Measurements from ENCODE around the gene AFF2. TPM values are rescaled to one million over a fixed set of nuclear protein-coding genes. Genes with fewer than 3 reads are reported as not detected.

Gene AFF2
- total RNA-seq, 1 experiment from 2014 or later: 0.19 TPM

- BruUV-seq (replicated peaks): no TSS peak
- H3K9me3 Mint-ChIP-seq (ENCODE audit: unreplicated experiment): peaks cover 12% of the 10 kb centered on the region
- no peak overlapping the region for H3K27ac Mint-ChIP-seq (ENCODE audit: low read depth, unreplicated experiment)
Measured at GRCh38 chrX:148913971-148914370, 413.6 kb downstream of the AFF2 start.

GRCh38 chrX:148914783-148915182 lies 414.4 kb downstream of the AFF2 start:
- no peaks in the 10 kb centered on the region for H3K27me3 Mint-ChIP-seq (ENCODE audit: insufficient read depth, unreplicated experiment)
- intact Hi-C loops (cut with micrococcal nuclease): no loop called here
- no peak for DNase-seq (ENCODE audit: unreplicated experiment)
- H3K4me3 Mint-ChIP-seq (ENCODE audit: unreplicated experiment): no peak overlapping the region
- no peak for TF ChIP-seq CTCF (IDR thresholded peaks at IDR 0.05; ENCODE audit: unreplicated experiment)
- no peaks in the 10 kb centered on the region for H3K4me1 Mint-ChIP-seq (ENCODE audit: insufficient read depth, unreplicated experiment)
- POLR2A ChIA-PET: no interaction called here
- BruUV-seq (replicated peaks): no TSS peak
- no peak overlapping the region for H3K27ac Mint-ChIP-seq (ENCODE audit: low read depth, unreplicated experiment)
- CTCF ChIA-PET: no interaction called here
- peaks cover 12% of the 10 kb centered on the region for H3K9me3 Mint-ChIP-seq (ENCODE audit: unreplicated experiment)
- no peaks in the 10 kb centered on the region for H3K36me3 Mint-ChIP-seq (ENCODE audit: insufficient read depth, unreplicated experiment)

More at GRCh38 chrX:148913971-148914370, 413.6 kb downstream of the AFF2 start:
- Mint-ChIP-seq H3K4me1 (ENCODE audit: insufficient read depth, unreplicated experiment) (no peaks in the 10 kb centered on the region), H3K36me3 (ENCODE audit: insufficient read depth, unreplicated experiment) (no peaks in the 10 kb centered on the region), H3K27me3 (ENCODE audit: insufficient read depth, unreplicated experiment) (no peaks in the 10 kb centered on the region), H3K4me3 (ENCODE audit: unreplicated experiment) (no peak overlapping the region)
- TF ChIP-seq CTCF (IDR thresholded peaks at IDR 0.05; ENCODE audit: unreplicated experiment): no peak
- ChIA-PET CTCF (interaction anchor here (0.5 kb wide), 1 partner anchor 615 kb away, joined by 3 read pairs; no protein-coding TSS in a partner anchor), POLR2A (no interaction called here)
- no peak for DNase-seq (ENCODE audit: unreplicated experiment)
- intact Hi-C loops (cut with micrococcal nuclease): no loop called here

GRCh38 chrX:148915474-148915873 lies 415.1 kb downstream of the AFF2 start:
- Mint-ChIP-seq H3K4me3 (ENCODE audit: unreplicated experiment) (no peak overlapping the region), H3K36me3 (ENCODE audit: insufficient read depth, unreplicated experiment) (no peaks in the 10 kb centered on the region), H3K9me3 (ENCODE audit: unreplicated experiment) (peaks cover 12% of the 10 kb centered on the region), H3K27ac (ENCODE audit: low read depth, unreplicated experiment) (no peak overlapping the region), H3K27me3 (ENCODE audit: insufficient read depth, unreplicated experiment) (no peaks in the 10 kb centered on the region), H3K4me1 (ENCODE audit: insufficient read depth, unreplicated experiment) (no peaks in the 10 kb centered on the region)
- POLR2A ChIA-PET: no interaction called here
- intact Hi-C loops (cut with micrococcal nuclease): no loop called here
- TF ChIP-seq CTCF (IDR thresholded peaks at IDR 0.05; ENCODE audit: unreplicated experiment): no peak
- CTCF ChIA-PET: interaction anchor here (0.6 to 0.8 kb wide), 2 partner anchors 28 to 371 kb away, joined by 3 read pairs; no protein-coding TSS in a partner anchor
- no TSS peak for BruUV-seq (replicated peaks)
- no peak for DNase-seq (ENCODE audit: unreplicated experiment)

- BruUV-seq (replicated peaks): no TSS peak
- ChIA-PET POLR2A (no interaction called here), CTCF (interaction anchor here (0.8 kb wide), 1 partner anchor 45 kb away, joined by 3 read pairs; no protein-coding TSS in a partner anchor)
- Mint-ChIP-seq H3K36me3 (ENCODE audit: insufficient read depth, unreplicated experiment) (no peaks in the 10 kb centered on the region), H3K4me1 (ENCODE audit: insufficient read depth, unreplicated experiment) (no peaks in the 10 kb centered on the region), H3K4me3 (ENCODE audit: unreplicated experiment) (no peak overlapping the region), H3K27me3 (ENCODE audit: insufficient read depth, unreplicated experiment) (no peaks in the 10 kb centered on the region), H3K9me3 (ENCODE audit: unreplicated experiment) (peaks cover 18% of the 10 kb centered on the region), H3K27ac (ENCODE audit: low read depth, unreplicated experiment) (no peak overlapping the region)
- no peak for TF ChIP-seq CTCF (IDR thresholded peaks at IDR 0.05; ENCODE audit: unreplicated experiment)
- intact Hi-C loops (cut with micrococcal nuclease): no loop called here
- DNase-seq (ENCODE audit: unreplicated experiment): no peak
Measured at GRCh38 chrX:148917441-148917840, 417.0 kb downstream of the AFF2 start.
